Endodermal cell (in vitro differentiated cells): ENCODE results near the gene ATOH8. TPM values are rescaled to one million over a fixed set of nuclear protein-coding genes. Genes with fewer than 3 reads are reported as not detected.

Experiments
- DNase-seq: peaks from one replicate; pipeline ENCODE4 v3.0.0-alpha.2; 2017
- H3K27ac ChIP-seq: 2 replicates; pipeline ENCODE4 v1.5.1; 2013; ENCODE audit warnings: mild to moderate bottlenecking, low read depth, low read length, moderate library complexity
- H3K27me3 ChIP-seq: 2 replicates; pipeline ENCODE4 v1.6.1; 2013; ENCODE audit warnings: mild to moderate bottlenecking, low read length, moderate library complexity; ENCODE audit not compliant: insufficient read depth, control insufficient read depth, poor library complexity, severe bottlenecking
- H3K36me3 ChIP-seq: 2 replicates; pipeline ENCODE4 v1.7.0; 2013; ENCODE audit warnings: mild to moderate bottlenecking, low read length, moderate library complexity; ENCODE audit not compliant: control insufficient read depth, insufficient read depth
- H3K4me1 ChIP-seq: one replicate; pipeline ENCODE4 v1.7.0; 2013; ENCODE audit warnings: low read length; ENCODE audit not compliant: control insufficient read depth, insufficient read depth
- H3K4me3 ChIP-seq: 2 replicates; pipeline ENCODE4 v1.5.1; 2013; ENCODE audit warnings: mild to moderate bottlenecking, low read length, moderate library complexity
- H3K9ac ChIP-seq: 2 replicates; pipeline ENCODE4 v1.6.1; 2013; ENCODE audit warnings: mild to moderate bottlenecking, low read length, moderate library complexity; ENCODE audit not compliant: poor library complexity, severe bottlenecking; ENCODE audit errors: extremely low read depth
- H3K9me3 ChIP-seq: 2 replicates; pipeline ENCODE4 v1.6.1; 2013; ENCODE audit warnings: mild to moderate bottlenecking, low read length, moderate library complexity; ENCODE audit not compliant: control insufficient read depth
- H3K27ac Mint-ChIP-seq: 2 replicates; pipeline ENCODE4 v1.8.0; 2020; ENCODE audit warnings: mixed read lengths
- H3K27me3 Mint-ChIP-seq: 2 replicates; pipeline ENCODE4 v1.8.0; 2021; ENCODE audit warnings: mild to moderate bottlenecking, mixed read lengths; ENCODE audit not compliant: insufficient read depth
- H3K36me3 Mint-ChIP-seq: 2 replicates; pipeline ENCODE4 v1.8.0; 2020; ENCODE audit warnings: low read depth, mixed read lengths
- H3K4me1 Mint-ChIP-seq: 2 replicates; pipeline ENCODE4 v1.8.0; 2020; ENCODE audit warnings: mixed read lengths
- H3K4me3 Mint-ChIP-seq: 2 replicates; pipeline ENCODE4 v1.8.0; 2020; ENCODE audit warnings: mild to moderate bottlenecking, moderate library complexity, mixed read lengths
- H3K9me3 Mint-ChIP-seq: 2 replicates; pipeline ENCODE4 v1.8.0; 2020; ENCODE audit warnings: mild to moderate bottlenecking, mixed read lengths
- WGBS, 2 experiments: methylation state at CpG; one replicate each; pipeline versions ENCODE4 v1.1.5 to v1.1.7; 2013; ENCODE audit warnings: missing lambda C conversion rate in 2 of 2, mixed read lengths in 1 of 2; ENCODE audit not compliant: insufficient coverage in 1 of 2, insufficient read length in 1 of 2; 5-methylcytosine and 5-hydroxymethylcytosine counted together
- total RNA-seq, 2 donors: library from RNA; stranded (reverse); fragmentation: NEBNext Ultra II Directional in 1 of 2; extraction: Animal tissue kit (Norgen Biotek cat#: 25700) in 1 of 2; gene quantifications; 2 replicates in 1 of 2; 3 replicates in 1 of 2; pipeline ENCODE4 v1.2.1, GENCODE V29; 2021
- TF ChIP-seq, protein P1 (sequence below): fragments of 200-600 bp; sonication (generic); conservative IDR thresholded peaks from 2 replicates; pipeline ENCODE4 v1.5.0; 2021; ENCODE audit warnings: antibody characterized with exemption, mild to moderate bottlenecking

The ATOH8 gene
- total RNA-seq, 2 donors from 2014 or later, result 1.3 to 1.6 TPM

DNA sequence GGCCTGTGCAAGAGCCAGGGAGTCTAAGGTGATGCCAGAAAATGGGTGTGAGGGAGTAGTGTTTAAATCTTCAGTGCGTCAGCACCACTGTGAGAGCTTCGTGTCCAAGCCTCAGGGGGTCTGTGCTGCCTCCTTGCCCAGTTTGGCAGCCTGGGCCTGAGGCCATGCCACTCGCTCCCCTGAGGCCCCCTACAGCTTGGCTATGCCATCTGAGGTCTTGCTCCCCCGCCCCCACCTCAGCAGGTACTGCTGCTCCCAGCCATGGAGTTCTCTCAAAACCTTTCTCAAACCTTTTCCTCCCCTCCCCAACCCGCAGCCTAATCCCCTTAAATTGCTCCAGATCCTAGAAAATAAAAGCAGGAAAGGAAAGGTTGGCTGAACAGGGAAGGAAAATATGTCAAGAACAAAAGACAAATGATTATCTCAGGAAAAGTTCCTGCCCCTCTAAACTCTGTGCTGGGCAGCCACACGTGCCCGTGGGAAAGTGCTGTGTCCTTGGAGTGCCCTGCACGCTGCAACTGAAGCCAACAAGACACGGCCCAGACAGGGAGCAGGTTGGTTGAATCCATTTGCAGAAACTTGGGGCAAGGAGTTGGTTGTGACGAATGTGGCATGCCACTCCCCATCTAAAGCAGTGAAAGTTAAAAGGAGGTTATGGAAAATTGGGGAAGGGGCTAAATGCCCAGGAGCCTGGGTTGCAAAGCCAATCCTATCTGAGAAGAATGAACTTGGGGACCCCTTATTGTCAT, 61.2 kb downstream of the ATOH8 start:
- no peak for DNase-seq
- H3K4me3 ChIP-seq, result no peak overlapping the region
- H3K27me3 ChIP-seq, result peaks cover 9% of the 10 kb centered on the region
- Mint-ChIP-seq H3K27ac (no peak overlapping the region), H3K27me3 (peaks cover 5% of the 10 kb centered on the region), H3K4me3 (no peak overlapping the region), H3K36me3 (no peaks in the 10 kb centered on the region), H3K9me3 (no peaks in the 10 kb centered on the region), H3K4me1 (peaks cover 12% of the 10 kb centered on the region)
- peaks cover 10% of the 10 kb centered on the region for H3K4me1 ChIP-seq
- TF ChIP-seq, protein P1, sequence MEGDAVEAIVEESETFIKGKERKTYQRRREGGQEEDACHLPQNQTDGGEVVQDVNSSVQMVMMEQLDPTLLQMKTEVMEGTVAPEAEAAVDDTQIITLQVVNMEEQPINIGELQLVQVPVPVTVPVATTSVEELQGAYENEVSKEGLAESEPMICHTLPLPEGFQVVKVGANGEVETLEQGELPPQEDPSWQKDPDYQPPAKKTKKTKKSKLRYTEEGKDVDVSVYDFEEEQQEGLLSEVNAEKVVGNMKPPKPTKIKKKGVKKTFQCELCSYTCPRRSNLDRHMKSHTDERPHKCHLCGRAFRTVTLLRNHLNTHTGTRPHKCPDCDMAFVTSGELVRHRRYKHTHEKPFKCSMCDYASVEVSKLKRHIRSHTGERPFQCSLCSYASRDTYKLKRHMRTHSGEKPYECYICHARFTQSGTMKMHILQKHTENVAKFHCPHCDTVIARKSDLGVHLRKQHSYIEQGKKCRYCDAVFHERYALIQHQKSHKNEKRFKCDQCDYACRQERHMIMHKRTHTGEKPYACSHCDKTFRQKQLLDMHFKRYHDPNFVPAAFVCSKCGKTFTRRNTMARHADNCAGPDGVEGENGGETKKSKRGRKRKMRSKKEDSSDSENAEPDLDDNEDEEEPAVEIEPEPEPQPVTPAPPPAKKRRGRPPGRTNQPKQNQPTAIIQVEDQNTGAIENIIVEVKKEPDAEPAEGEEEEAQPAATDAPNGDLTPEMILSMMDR, result no peak
- H3K27ac ChIP-seq, result no peak overlapping the region
- no peaks in the 10 kb centered on the region for H3K9me3 ChIP-seq
- no peak overlapping the region for H3K9ac ChIP-seq
- 77 to 87% methylated on average over 5 to 10 of the region's 10 CpGs for WGBS, 2 experiments
- H3K36me3 ChIP-seq, result no peaks in the 10 kb centered on the region

DNA sequence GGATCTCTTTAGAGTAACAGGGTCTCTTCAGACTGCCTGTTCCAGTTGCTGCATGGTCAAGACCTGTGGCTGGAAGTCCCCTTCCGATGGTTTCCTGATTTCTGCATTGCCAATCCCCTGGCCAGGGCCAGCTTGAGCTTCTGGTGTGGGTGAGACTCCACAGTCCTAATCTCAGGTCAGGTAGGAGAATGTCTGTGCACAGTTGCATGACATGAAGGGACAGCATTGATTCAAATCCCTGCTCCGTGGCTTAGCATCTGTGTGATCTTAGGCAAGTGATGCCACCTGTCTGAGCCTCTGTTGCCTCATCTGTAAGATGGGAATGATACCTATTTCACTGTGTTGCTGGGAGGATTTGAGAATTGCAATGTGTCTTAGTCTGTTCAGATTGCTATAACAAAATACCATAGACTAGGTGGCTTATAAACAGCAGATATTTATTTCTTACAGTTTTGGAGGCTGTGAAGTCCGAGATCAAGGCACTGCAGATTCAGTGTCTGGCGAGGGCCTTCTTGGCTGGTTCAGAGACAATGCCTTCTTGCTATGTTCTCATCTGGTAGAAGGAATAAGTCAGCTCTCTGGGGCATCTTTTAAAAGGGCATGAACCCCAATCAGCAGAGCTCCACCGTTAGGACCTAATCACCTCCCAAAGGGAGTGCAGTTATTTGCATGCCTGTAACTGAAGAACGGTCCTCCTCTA, 66.2 kb downstream of the ATOH8 start:
- Histone ChIP-seq H3K27ac (no peak overlapping the region), H3K4me3 (no peak overlapping the region), H3K9ac (no peak overlapping the region), H3K9me3 (no peaks in the 10 kb centered on the region), H3K4me1 (peaks cover 4% of the 10 kb centered on the region), H3K36me3 (no peaks in the 10 kb centered on the region), H3K27me3 (peaks cover 13% of the 10 kb centered on the region)
- H3K36me3 Mint-ChIP-seq, result no peaks in the 10 kb centered on the region
- no peak for DNase-seq
- WGBS, 2 experiments, result 83 to 87% methylated on average over 4 to 6 of the region's 6 CpGs
- no peak overlapping the region for H3K4me3 Mint-ChIP-seq
- TF ChIP-seq, protein P1, result no peak
- H3K9me3 Mint-ChIP-seq, result no peaks in the 10 kb centered on the region
- H3K27me3 Mint-ChIP-seq, result peaks cover 20% of the 10 kb centered on the region
- peaks cover 7% of the 10 kb centered on the region for H3K4me1 Mint-ChIP-seq
- H3K27ac Mint-ChIP-seq, result no peak overlapping the region

DNA sequence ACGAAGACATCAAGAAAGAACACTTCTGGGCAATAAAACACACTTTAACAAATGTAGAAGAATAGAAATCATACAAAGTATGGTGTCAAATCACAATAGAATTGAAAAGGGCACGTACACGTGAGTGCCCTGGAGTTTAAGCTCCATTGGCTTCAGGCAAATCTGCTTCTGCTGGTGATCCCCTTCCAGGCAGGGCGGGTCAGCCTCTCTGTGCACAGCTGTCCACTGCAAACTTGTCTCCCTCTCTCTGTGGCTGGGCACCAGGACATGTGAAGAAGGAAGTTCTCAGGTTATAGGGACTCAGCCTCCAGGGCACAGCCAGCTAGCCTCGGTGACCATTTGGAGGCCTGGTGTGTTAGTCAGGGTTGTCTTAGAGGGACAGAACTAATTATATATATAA, 69.0 kb downstream of the ATOH8 start:
- Mint-ChIP-seq H3K9me3 (no peaks in the 10 kb centered on the region), H3K27me3 (peaks cover 35% of the 10 kb centered on the region)

More for the DNA sequence above, 69.0 kb downstream of the ATOH8 start:
- Histone ChIP-seq H3K9ac (no peak overlapping the region), H3K9me3 (no peaks in the 10 kb centered on the region), H3K36me3 (no peaks in the 10 kb centered on the region), H3K4me1 (peaks cover 4% of the 10 kb centered on the region), H3K4me3 (no peak overlapping the region), H3K27me3 (peaks cover 13% of the 10 kb centered on the region), H3K27ac (no peak overlapping the region)
- H3K36me3 Mint-ChIP-seq, result no peaks in the 10 kb centered on the region
- no peak overlapping the region for H3K27ac Mint-ChIP-seq
- WGBS, 2 experiments, result 86 to 90% methylated on average over 4 of the region's 5 CpGs
- H3K4me1 Mint-ChIP-seq, result peaks cover 8% of the 10 kb centered on the region
- TF ChIP-seq, protein P1, result no peak
- DNase-seq, result peak; percentile 38
- H3K4me3 Mint-ChIP-seq, result no peak overlapping the region
